ENCODE measurements around the gene RTKN.

RTKN gene

GRCh38 chr2:74462786-74463105 lies 21.0 kb upstream of the RTKN start:
- no peak for TF ChIP-seq REST (IDR thresholded peaks at IDR 0.05; ENCODE audit: insufficient read depth in 1 of 2, low read depth in 2 of 2, low read length in 2 of 2)
- no peak for TF ChIP-seq POLR2AphosphoS5 (IDR thresholded peaks at IDR 0.05; ENCODE audit: low read depth, low read length)
- TF ChIP-seq SIN3A (IDR thresholded peaks at IDR 0.05; ENCODE audit: borderline replicate concordance, insufficient read depth, low read length): no peak
- TF ChIP-seq TAF1 (IDR thresholded peaks at IDR 0.05; ENCODE audit: borderline replicate concordance, insufficient read depth, low read length): no peak
- TF ChIP-seq FOXP2 (optimal IDR thresholded peaks at IDR 0.05; ENCODE audit: borderline replicate concordance, extremely low read depth, extremely low read length, insufficient read depth): no peak

GRCh38 chr2:74462054-74462785 lies 20.5 kb upstream of the RTKN start:
- TF ChIP-seq FOXP2 (optimal IDR thresholded peaks at IDR 0.05; ENCODE audit: borderline replicate concordance, extremely low read depth, extremely low read length, insufficient read depth) (no peak), POLR2AphosphoS5 (IDR thresholded peaks at IDR 0.05; ENCODE audit: low read depth, low read length) (no peak), TAF1 (IDR thresholded peaks at IDR 0.05; ENCODE audit: borderline replicate concordance, insufficient read depth, low read length) (no peak), SIN3A (IDR thresholded peaks at IDR 0.05; ENCODE audit: borderline replicate concordance, insufficient read depth, low read length) (no peak), REST (IDR thresholded peaks at IDR 0.05; ENCODE audit: insufficient read depth in 1 of 2, low read depth in 2 of 2, low read length in 2 of 2) (no peak)

GRCh38 chr2:74461187-74462053 lies 19.7 kb upstream of the RTKN start:
- TF ChIP-seq TAF1 (IDR thresholded peaks at IDR 0.05; ENCODE audit: borderline replicate concordance, insufficient read depth, low read length) (no peak), POLR2AphosphoS5 (IDR thresholded peaks at IDR 0.05; ENCODE audit: low read depth, low read length) (peak; percentile 15; the same call in 1 of the 2 replicates)

- peak; percentile 26; the same call in 1 of the 2 replicates for TF ChIP-seq POLR2AphosphoS5 (IDR thresholded peaks at IDR 0.05; ENCODE audit: low read depth, low read length)
These were observed 18.4 kb upstream of the RTKN start for GRCh38 chr2:74460187-74460586.

GRCh38 chr2:74458938-74459363 lies 17.2 kb upstream of the RTKN start:
- TF ChIP-seq REST (IDR thresholded peaks at IDR 0.05; ENCODE audit: insufficient read depth in 1 of 2, low read depth in 2 of 2, low read length in 2 of 2): no peak
- no peak for TF ChIP-seq FOXP2 (optimal IDR thresholded peaks at IDR 0.05; ENCODE audit: borderline replicate concordance, extremely low read depth, extremely low read length, insufficient read depth)
- TF ChIP-seq SIN3A (IDR thresholded peaks at IDR 0.05; ENCODE audit: borderline replicate concordance, insufficient read depth, low read length): no peak
- no peak for TF ChIP-seq POLR2AphosphoS5 (IDR thresholded peaks at IDR 0.05; ENCODE audit: low read depth, low read length)

Measured in PFSK-1 (cell line).